Measurements from ENCODE around the gene C1QTNF6. TPM values are rescaled to one million over a fixed set of nuclear protein-coding genes. Genes with fewer than 3 reads are reported as not detected.

Gene C1QTNF6
- total RNA-seq, 1 experiment from 2014 or later = 15.2 TPM

GRCh38 chr22:37219533-37219932 is 31.5 kb upstream of the C1QTNF6 start:
- ChIA-PET CTCF (interaction anchor here (1.2 kb wide), 1 partner anchor 20 kb away, joined by 3 read pairs; no protein-coding TSS in a partner anchor), RAD21 (ENCODE audit: low non-redundant PET in 1 of 2, low total read pairs in 2 of 2, uncharacterized antibody in 2 of 2, unreplicated experiment in 2 of 2) (no interaction called here), POLR2A (no interaction called here)
- Histone ChIP-seq H3K4me1 (ENCODE audit: control insufficient read depth in 1 of 2, insufficient read depth in 2 of 2, low read length in 2 of 2) (peaks cover 0 to 5% of the 10 kb centered on the region in 2 experiments; a peak in 2 of 4 replicates), H3K27ac (ENCODE audit: low read depth, low read length) (no peak overlapping the region), H3K9me3 (ENCODE audit: control insufficient read depth in 1 of 2, insufficient read depth in 1 of 2, low read depth in 1 of 2, low read length in 2 of 2) (peaks cover 0 to 6% of the 10 kb centered on the region in 2 experiments; a peak in 1 of 4 replicates), H3K4me3 (replicated peaks in 1 of 2; ENCODE audit: low read depth in 1 of 2, low read length in 2 of 2) (no peak overlapping the region), H3K36me3 (ENCODE audit: control insufficient read depth in 1 of 2, insufficient read depth in 2 of 2, low read length in 2 of 2) (0 out of 4 replicates have a peak, but pooled peaks cover 0 to 2% of the 10 kb centered on the region in 2 experiments), H3K4me2 (ENCODE audit: low read length) (no peak overlapping the region), H3K79me2 (ENCODE audit: insufficient read depth, low read length) (no peaks in the 10 kb centered on the region), H3K9ac (ENCODE audit: low read length) (no peak overlapping the region), H2AFZ (ENCODE audit: low read depth, low read length, poor library complexity, severe bottlenecking) (no peak overlapping the region), H4K20me1 (ENCODE audit: insufficient read depth) (no peaks in the 10 kb centered on the region), H3K27me3 (ENCODE audit: insufficient read depth, low read length) (no peaks in the 10 kb centered on the region), H3K9me2 (ENCODE audit: insufficient read depth) (no peaks in the 10 kb centered on the region)
- intact Hi-C loops (cut with micrococcal nuclease) = no loop called here
- no peak for ATAC-seq
- no peak for DNase-seq (ENCODE audit: low read depth, low spot score)
- no peak for TF ChIP-seq SRF (IDR thresholded peaks at IDR 0.05; ENCODE audit: low read depth)
- TF ChIP-seq ELF1 (IDR thresholded peaks at IDR 0.05; ENCODE audit: borderline replicate concordance, low read depth) = no peak
- no peak for TF ChIP-seq EGR1 (IDR thresholded peaks at IDR 0.05; ENCODE audit: low read depth)
- TF ChIP-seq POLR2A (IDR thresholded peaks at IDR 0.05; ENCODE audit: borderline replicate concordance, extremely low read depth, insufficient read depth, insufficient read length) = no peak
- no peak for TF ChIP-seq ZFX (IDR thresholded peaks at IDR 0.05)
- no peak for TF ChIP-seq FOSL1 (IDR thresholded peaks at IDR 0.05; ENCODE audit: low read depth)
- TF ChIP-seq RAD21 (IDR thresholded peaks at IDR 0.05; ENCODE audit: low read depth) = no peak
- TF ChIP-seq SP1 (IDR thresholded peaks at IDR 0.05; ENCODE audit: low read depth) = no peak
- TF ChIP-seq TCF7L2 (IDR thresholded peaks at IDR 0.05; ENCODE audit: borderline replicate concordance, extremely low read depth, insufficient read depth, insufficient read length) = no peak
- BruUV-seq (replicated peaks) = no TSS peak

GRCh38 chr22:37218771-37219411 is 30.8 kb upstream of the C1QTNF6 start:
- CTCF ChIA-PET = interaction anchor here (1.2 kb wide), 1 partner anchor 19 kb away, joined by 3 read pairs; no protein-coding TSS in a partner anchor

More at GRCh38 chr22:37218771-37219411, 30.8 kb upstream of the C1QTNF6 start:
- no peak for DNase-seq (ENCODE audit: low read depth, low spot score)
- RAD21 ChIA-PET (ENCODE audit: low non-redundant PET in 1 of 2, low total read pairs in 2 of 2, uncharacterized antibody in 2 of 2, unreplicated experiment in 2 of 2) = no interaction called here
- no peak overlapping the region for H3K4me3 ChIP-seq (replicated peaks in 1 of 2; ENCODE audit: low read depth in 1 of 2, low read length in 2 of 2)
- H4K20me1 ChIP-seq (ENCODE audit: insufficient read depth) = no peaks in the 10 kb centered on the region
- no peak for ATAC-seq
- BruUV-seq (replicated peaks) = no TSS peak
- H3K27ac ChIP-seq (ENCODE audit: low read depth, low read length) = no peak overlapping the region
- H3K9ac ChIP-seq (ENCODE audit: low read length) = no peak overlapping the region
- TF ChIP-seq ZBTB33 (IDR thresholded peaks at IDR 0.05; ENCODE audit: extremely low read depth, insufficient replicate concordance, low read length) (no peak), CBX3 (IDR thresholded peaks at IDR 0.05; ENCODE audit: low read depth) (no peak), CTCF (IDR thresholded peaks at IDR 0.05 in 2 of 3, conservative IDR thresholded peaks at IDR 0.05 in 1 of 3; ENCODE audit: borderline replicate concordance in 1 of 3, insufficient read depth in 1 of 3, low read depth in 2 of 3, low read length in 2 of 3) (no peak), YY1 (IDR thresholded peaks at IDR 0.05; ENCODE audit: extremely low read depth, insufficient replicate concordance, low read depth, low read length) (no peak), JUND (IDR thresholded peaks at IDR 0.05) (no peak), SIN3A (IDR thresholded peaks at IDR 0.05; ENCODE audit: low read depth) (no peak), EGR1 (IDR thresholded peaks at IDR 0.05; ENCODE audit: low read depth) (no peak), EZH2 (IDR thresholded peaks at IDR 0.05) (no peak)
- H3K4me2 ChIP-seq (ENCODE audit: low read length) = no peak overlapping the region
- POLR2A ChIA-PET = no interaction called here
- no peaks in the 10 kb centered on the region for H3K27me3 ChIP-seq (ENCODE audit: insufficient read depth, low read length)
- H2AFZ ChIP-seq (ENCODE audit: low read depth, low read length, poor library complexity, severe bottlenecking) = no peak overlapping the region
- no peaks in the 10 kb centered on the region for H3K9me2 ChIP-seq (ENCODE audit: insufficient read depth)
- no peaks in the 10 kb centered on the region for H3K79me2 ChIP-seq (ENCODE audit: insufficient read depth, low read length)
- H3K9me3 ChIP-seq (ENCODE audit: control insufficient read depth in 1 of 2, insufficient read depth in 1 of 2, low read depth in 1 of 2, low read length in 2 of 2) = peaks cover 0 to 6% of the 10 kb centered on the region in 2 experiments; a peak in 1 of 4 replicates
- intact Hi-C loops (cut with micrococcal nuclease) = no loop called here
- H3K36me3 ChIP-seq (ENCODE audit: control insufficient read depth in 1 of 2, insufficient read depth in 2 of 2, low read length in 2 of 2) = no peaks in the 10 kb centered on the region
- peaks cover 0 to 5% of the 10 kb centered on the region in 2 experiments; a peak in 2 of 4 replicates for H3K4me1 ChIP-seq (ENCODE audit: control insufficient read depth in 1 of 2, insufficient read depth in 2 of 2, low read length in 2 of 2)

Measured in HCT116 (cell line).